GM18909 (cell line): ENCODE data around the gene CD52.

Experiments used
- ATAC-seq: cut with Tn5 transposase; IDR thresholded peaks from one replicate; pipeline ENCODE4 v1.9.1; 2021; ENCODE audit warnings: mild to moderate bottlenecking; ENCODE audit not compliant: unreplicated experiment, poor library complexity

Gene CD52

GRCh38 chr1:26351590-26352337, 34.0 kb downstream of the CD52 start:
- ATAC-seq = no peak

- no peak for ATAC-seq
Observed at GRCh38 chr1:26352338-26352679, 34.6 kb downstream of the CD52 start.

DNA sequence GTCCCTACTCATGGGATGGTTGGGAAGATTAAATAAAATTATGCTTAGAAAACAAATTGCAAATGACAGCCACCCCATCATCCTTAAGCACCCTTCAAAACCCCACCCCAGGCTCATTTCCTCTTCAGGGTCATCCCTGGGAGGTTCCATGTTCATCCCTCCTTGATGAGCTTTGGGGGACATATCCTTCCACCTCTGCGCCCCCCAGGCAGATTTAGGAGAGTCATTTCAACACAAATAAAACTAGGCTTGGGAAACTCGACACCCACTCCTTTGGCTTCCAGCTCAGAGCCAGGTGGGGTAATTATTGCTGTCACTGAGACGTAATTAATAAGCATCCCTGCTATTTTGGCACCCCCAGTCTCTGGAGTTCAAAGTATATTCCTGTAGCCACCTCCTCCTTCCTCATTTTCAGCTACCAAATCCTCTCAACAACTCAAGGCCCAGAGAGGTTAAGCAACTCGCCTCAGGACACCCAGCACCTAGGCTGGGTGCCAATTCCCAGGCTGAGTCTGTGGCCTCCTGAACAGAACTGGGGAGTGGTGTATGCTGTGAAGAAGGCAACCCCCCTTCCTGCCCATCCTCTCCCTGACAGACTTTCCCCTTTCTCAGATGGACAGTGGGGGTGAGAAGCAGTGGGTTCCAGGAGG, 35.6 kb downstream of the CD52 start:
- no peak for ATAC-seq

GRCh38 chr1:26353976-26354820, 36.4 kb downstream of the CD52 start, which contains the start of gene CRYBG2:
Gene CRYBG2 (minus strand): TSS chr1:26354130. CDS start chr1:26346657, 7,473 bp downstream.
- ATAC-seq = no peak

DNA sequence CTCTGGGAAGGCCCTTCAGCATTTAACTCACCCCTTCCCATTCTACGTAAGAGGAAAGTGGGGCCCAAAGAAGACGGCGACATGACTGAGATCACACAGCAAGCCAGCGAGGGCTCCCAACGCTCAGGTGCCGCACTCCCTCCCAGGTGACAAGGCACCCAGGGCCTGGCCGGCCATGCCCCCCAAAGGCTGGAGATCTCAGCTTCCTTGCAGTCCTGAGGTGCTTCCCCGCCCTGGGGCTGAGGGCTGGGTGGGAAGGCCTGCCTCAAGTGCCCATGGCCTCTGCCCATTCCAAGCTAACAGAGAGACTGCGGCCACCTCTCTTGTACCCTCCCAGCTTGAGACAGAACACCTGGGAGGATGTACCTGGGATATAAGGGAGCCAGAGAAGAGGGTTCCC, 37.2 kb downstream of the CD52 start:
- ATAC-seq = no peak

GRCh38 chr1:26356106-26356505, 38.3 kb downstream of the CD52 start:
- ATAC-seq = no peak

GRCh38 chr1:26357121-26357602, 39.4 kb downstream of the CD52 start:
- ATAC-seq = no peak

GRCh38 chr1:26358411-26359384, 40.9 kb downstream of the CD52 start:
- ATAC-seq = no peak

DNA sequence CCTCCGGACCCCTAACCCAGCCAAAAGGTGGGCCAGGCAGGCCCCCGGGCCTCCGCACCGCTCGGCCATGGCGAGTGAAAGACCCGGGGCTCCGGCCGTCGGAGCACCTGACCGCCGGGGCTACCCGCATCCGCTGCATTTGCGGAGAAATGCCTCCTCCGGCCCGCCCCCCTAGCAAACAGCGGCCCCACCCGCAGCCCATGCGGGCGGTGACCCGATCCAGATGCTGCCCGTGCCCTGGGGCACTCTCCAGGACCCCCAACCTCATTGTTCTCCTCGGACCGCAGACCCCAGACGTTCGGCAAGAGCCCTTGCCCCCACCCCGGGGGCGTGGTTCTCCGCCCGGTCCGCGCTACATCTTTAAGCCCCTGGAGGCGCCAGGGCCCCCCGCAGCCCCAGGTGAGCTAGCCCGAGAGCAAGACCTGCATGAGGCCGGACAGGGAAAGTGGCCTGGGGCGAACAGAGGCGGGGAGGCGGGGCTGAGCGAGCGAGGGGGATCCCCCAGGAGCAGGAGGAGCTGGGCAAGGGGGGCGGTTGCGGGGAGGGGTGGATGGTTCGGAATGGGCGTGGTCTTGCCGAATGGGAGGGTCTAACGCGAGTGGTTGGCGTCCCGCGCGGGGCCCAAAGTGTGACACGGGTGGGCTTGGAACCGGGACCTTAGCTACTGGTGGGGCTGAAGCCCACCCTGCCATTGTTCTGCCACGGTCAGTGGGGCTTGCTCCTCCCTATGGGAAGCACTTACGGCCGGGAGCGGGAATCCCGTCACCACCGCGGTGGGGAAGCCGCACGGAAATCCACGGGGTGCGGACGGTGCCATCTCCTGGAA, 42.4 kb downstream of the CD52 start:
- ATAC-seq = no peak

DNA sequence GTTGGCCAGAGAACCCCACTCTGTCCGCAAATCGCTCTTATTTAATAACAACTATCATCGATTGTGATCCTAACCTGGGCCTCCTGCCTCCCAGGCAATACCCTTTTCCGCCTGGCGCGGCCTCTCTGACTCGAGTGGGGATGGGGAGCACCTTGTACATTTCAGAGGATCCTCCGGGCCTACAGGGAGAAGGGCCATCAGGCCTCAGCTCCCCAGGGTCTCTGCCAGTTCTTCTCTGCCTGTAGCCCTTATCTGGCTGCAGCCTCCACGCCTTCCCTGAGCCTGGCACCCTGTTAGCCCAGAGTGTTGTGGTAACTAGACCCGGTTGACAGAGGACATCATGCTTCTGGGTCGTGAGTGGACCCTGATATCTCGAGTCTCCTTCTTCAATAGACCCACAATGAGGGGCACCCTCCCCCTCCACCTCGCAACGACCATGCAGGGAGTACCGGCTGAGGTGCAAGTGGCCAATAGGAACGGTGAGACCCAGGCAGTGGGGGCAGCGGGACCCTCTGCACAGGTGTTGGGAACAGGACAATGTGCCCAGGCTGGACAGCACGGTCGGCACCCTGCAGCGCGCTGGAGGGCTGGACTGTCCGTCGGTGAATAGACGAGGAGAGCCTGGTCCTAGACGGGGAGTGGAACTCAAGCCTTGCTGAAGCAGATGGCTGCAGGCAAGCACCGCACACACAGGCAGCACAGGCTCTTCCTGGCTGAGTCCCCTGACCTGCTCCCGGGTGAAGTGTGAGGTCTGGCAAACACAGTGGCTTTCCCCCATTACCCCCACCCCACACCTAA, 43.2 kb downstream of the CD52 start:
- no peak for ATAC-seq

- ATAC-seq = no peak
Observed at GRCh38 chr1:26361605-26362122, 43.9 kb downstream of the CD52 start.

- no peak for ATAC-seq
Observed at GRCh38 chr1:26362331-26362730, 44.6 kb downstream of the CD52 start.

DNA sequence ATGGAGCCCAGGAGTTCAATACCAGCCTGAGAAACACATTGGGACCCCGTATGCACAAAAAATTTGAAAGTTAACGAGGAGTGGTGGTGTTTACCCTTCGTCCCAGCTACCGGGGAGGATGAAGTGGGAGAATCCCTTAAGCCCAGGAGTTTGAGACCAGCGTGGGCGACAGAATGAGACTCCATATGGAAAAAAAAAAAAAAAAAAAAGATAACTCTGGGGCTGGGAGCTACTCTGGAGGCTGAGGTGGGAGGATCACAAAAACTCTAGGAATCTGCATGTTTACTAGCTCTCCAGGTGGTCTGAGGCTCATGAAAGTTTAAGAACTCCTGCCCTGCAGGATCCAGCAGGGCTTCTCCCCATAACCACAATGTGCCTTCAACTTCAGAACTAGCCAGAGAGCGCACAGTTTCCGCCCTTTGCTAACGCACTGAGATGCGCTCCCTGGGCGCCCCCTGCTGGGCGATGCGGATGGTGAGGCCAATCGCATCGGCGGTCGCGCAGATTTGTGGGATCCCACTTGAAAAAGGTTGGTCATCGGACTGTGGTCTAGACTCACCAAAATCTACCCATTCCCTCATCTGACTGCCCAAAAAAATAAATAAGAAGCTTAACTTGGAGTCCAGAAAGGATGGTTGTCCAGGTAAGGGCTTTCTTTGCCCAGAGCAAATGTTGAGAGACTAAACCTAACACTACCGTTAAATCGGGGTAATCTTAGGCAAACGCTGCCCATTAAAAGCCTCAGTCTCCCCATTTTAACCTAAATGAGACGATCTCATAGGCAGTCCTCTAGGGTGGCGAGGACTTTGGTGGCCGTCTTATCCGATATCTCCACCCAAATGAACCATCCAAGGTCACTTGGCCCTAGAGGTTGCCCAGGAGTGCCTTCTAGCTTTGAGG, 46.0 kb downstream of the CD52 start:
- ATAC-seq = peak; percentile 52

DNA sequence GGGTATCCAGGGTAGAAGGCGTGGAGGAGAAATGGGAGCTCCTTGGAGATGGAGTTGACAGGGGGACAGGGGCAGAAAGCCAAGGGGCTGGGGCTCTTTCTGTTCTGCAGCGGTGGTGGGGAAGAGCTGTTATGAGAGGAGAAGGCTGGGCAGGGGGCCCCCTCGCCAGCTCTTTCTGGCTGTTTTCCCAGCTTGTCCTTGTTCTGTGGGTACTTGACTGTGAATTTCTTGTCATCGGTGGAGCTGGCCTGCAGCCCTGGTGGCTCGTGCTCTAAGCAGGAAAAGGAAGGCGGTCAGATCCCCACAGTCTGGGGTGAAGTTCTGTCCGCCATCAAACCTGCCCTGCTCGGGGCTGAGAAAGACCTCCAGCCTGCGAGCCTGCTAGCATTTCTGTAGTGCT, 47.2 kb downstream of the CD52 start:
- ATAC-seq = no peak

DNA sequence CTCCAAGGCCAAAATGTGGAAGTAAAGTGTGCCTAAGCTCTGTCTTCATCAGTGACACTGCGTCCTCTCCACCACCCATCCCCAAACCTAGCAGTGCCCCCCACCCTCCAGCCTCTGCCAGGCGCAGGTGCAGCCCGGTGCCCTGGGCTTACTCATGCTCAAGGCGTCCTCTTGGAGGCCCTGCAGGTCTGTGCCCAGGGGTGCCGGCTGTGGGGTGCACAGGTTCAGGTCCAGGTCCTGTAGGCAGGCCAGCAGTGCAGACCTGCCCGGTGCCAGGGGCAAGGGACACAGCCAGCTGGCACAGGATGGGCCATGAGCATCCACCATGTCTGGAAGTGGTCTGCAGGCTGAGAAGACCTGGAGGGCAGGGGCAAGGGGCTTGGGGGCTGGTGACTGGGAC, 49.7 kb downstream of the CD52 start:
- ATAC-seq = no peak

GRCh38 chr1:26368006-26368405, 50.2 kb downstream of the CD52 start:
- no peak for ATAC-seq

- no peak for ATAC-seq
Observed at GRCh38 chr1:26368486-26368885, 50.7 kb downstream of the CD52 start.
